ENCODE data around the gene TBR1. TPM values are rescaled to one million over a fixed set of nuclear protein-coding genes. Genes with fewer than 3 reads are reported as not detected.
A peak's percentile ranks its signal among the peaks of the same experiment; 100 is the strongest.

Gene TBR1
- total RNA-seq, 5 donors from 2014 or later (not counting 1 experiment from before 2014, with no cell fraction given) = not detected

DNA sequence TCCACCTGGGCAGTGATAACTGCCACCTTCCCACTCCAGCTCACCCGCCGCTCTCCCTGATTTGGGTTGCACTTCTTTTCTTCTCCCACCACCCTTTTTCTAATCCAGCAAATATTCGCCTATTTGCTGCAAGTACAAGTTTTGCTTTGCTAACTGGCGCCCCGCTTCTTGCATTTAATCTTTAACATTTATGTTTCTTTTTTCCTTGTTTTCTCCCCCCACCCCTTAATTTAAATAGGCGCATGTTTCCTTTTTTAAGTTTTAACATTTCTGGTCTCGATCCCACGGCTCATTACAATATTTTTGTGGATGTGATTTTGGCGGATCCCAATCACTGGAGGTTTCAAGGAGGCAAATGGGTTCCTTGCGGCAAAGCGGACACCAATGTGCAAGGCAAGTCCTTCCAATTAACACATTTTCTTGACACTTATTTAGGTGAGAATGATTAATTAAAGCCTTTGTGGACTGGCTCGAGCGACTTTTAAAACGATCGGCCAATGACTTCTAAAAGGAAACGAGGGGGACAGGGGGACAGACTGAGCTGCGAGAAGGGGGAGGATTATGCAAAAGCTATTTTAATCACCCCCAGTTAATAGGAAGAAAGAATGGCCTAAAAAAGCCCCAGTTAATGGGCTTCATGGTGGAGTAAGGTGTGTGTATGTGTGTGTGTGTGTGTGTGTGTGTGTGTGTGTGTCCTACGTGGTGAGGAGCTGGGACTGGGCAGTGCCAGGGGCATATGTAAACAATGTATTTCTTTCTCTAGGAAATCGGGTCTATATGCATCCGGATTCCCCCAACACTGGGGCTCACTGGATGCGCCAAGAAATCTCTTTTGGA is 1.6 kb downstream of the TBR1 start:
- peaks cover 31 to 66% of the 10 kb centered on the region in 2 experiments for H3K27me3 ChIP-seq (replicated peaks in 1 of 2; ENCODE audit: control insufficient read depth in 2 of 2, extremely low read depth in 1 of 2, insufficient read depth in 2 of 2, low read length in 1 of 2)
- H3K27ac ChIP-seq (ENCODE audit: low read length) = no peak overlapping the region
- Mint-ChIP-seq H3K4me3 (peak overlapping the region in 1 of 3 donors; percentile 85), H3K36me3 (no peaks in the 10 kb centered on the region), H3K4me1 (peaks cover 49 to 52% (median 51%) of the 10 kb centered on the region in 3 donors), H3K27ac (no peak overlapping the region), H3K27me3 (peaks cover 80 to 81% of the 10 kb centered on the region in 2 donors), H3K9me3 (no peaks in the 10 kb centered on the region)
- WGBS (ENCODE audit: insufficient coverage) = 28% methylated on average over 8 of the region's 21 CpGs
- H3K4me1 ChIP-seq (ENCODE audit: control insufficient read depth in 1 of 2, extremely low read depth in 1 of 2, insufficient read depth in 2 of 2, low read length in 2 of 2) = peaks cover 5 to 43% of the 10 kb centered on the region in 2 experiments
- no peak for DNase-seq
- CTCF ChIA-PET = interaction anchor here in 1 of 2 donors (0.7 kb wide), 2 partner anchors 1094 to 1946 kb away, joined by 3 to 5 read pairs; no protein-coding TSS in a partner anchor
- no peaks in the 10 kb centered on the region for H3K9me3 ChIP-seq
- no peaks in the 10 kb centered on the region for H3K36me3 ChIP-seq (ENCODE audit: control insufficient read depth in 2 of 2, extremely low read depth in 1 of 2, insufficient read depth in 1 of 2, low read length in 1 of 2)
- no peak overlapping the region for H3K4me3 ChIP-seq (ENCODE audit: control insufficient read depth in 1 of 2, extremely low read depth in 1 of 2, low read length in 1 of 2)
- POLR2A ChIA-PET = no interaction called here
- ATAC-seq (replicated peaks in 1 of 4) = no peak

DNA sequence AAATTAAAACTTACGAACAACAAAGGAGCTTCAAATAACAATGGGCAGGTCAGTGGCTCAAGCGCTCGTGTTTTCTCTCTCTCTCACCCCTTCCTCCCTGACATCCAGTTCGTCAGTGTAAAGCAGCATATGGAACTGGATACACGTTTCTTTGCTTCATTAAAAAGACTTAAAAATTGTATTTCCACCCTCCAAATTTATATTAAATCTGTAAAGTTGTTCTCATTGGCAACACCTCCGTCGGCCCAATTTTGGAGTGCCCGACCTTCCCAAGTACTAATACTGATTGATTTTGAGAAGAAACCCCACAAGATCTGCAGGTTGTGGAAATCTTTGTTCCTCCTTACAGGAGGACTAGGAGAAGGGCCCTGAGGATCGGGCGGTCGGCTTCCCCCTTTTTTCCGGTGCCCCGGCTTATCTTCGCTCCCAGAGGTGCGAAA is 2.2 kb downstream of the TBR1 start:
- Histone ChIP-seq H3K36me3 (ENCODE audit: control insufficient read depth in 2 of 2, extremely low read depth in 1 of 2, insufficient read depth in 1 of 2, low read length in 1 of 2) (no peaks in the 10 kb centered on the region), H3K27me3 (replicated peaks in 1 of 2; ENCODE audit: control insufficient read depth in 2 of 2, extremely low read depth in 1 of 2, insufficient read depth in 2 of 2, low read length in 1 of 2) (peaks cover 35 to 73% of the 10 kb centered on the region in 2 experiments), H3K27ac (ENCODE audit: low read length) (no peak overlapping the region), H3K9me3 (no peaks in the 10 kb centered on the region), H3K4me3 (ENCODE audit: control insufficient read depth in 1 of 2, extremely low read depth in 1 of 2, low read length in 1 of 2) (no peak overlapping the region), H3K4me1 (ENCODE audit: control insufficient read depth in 1 of 2, extremely low read depth in 1 of 2, insufficient read depth in 2 of 2, low read length in 2 of 2) (peaks cover 5 to 46% of the 10 kb centered on the region in 2 experiments)
- Mint-ChIP-seq H3K4me1 (peaks cover 52 to 57% (median 54%) of the 10 kb centered on the region in 3 donors), H3K4me3 (no peak overlapping the region), H3K9me3 (no peaks in the 10 kb centered on the region), H3K27me3 (peaks cover 86 to 87% of the 10 kb centered on the region in 2 donors), H3K27ac (no peak overlapping the region), H3K36me3 (no peaks in the 10 kb centered on the region)
- ChIA-PET CTCF (interaction anchor here in 1 of 2 donors (0.7 kb wide), 2 partner anchors 1095 to 1946 kb away, joined by 3 to 5 read pairs; no protein-coding TSS in a partner anchor), POLR2A (no interaction called here)
- 1% methylated on average over 7 of the region's 15 CpGs for WGBS (ENCODE audit: insufficient coverage)
- ATAC-seq (replicated peaks in 1 of 4) = no peak
- DNase-seq = no peak

DNA sequence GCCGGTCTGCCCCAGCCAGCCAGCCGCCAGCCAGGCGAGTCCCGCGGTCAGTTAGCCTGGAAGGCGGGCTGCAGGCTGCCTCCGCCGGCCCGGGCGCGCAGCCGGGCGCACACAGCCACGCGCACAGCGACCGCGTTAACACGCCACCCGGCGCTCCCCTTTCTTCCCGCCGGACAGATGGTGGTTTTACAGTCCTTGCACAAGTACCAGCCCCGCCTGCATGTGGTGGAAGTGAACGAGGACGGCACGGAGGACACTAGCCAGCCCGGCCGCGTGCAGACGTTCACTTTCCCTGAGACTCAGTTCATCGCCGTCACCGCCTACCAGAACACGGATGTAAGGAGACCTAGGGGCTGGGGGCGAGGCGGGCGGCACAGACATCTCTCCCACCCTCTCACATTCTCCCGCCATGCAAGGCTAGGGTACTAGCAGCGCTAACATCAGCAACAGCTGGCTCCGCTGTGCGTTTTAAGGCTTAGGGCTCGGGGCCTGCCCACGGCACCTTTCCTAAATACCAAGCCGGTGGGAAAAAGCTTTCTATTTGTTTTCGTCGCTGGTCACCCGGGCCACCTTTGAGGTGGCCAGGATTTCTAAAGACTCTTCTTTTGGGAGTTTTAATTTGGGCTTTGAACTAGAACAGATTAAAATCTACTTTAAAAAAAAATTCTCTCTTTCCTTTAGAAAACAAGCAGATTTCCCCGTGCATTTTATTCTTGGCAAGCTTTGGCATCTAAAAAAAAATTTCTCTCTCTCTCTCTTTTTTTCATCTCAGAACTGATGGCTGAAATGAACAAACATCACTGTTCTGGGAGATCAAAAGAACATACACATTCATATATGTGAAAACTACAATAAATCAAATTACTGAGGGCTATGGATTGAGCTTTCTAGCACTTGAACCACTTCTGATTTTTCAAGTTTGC is 2.9 kb downstream of the TBR1 start:
- 6% methylated on average over 35 of the region's 49 CpGs for WGBS (ENCODE audit: insufficient coverage)
- H3K27ac Mint-ChIP-seq = peak overlapping the region in 1 of 2 donors; percentile 58
- H3K9me3 ChIP-seq = no peaks in the 10 kb centered on the region
- peaks cover 81 to 83% of the 10 kb centered on the region in 2 donors for H3K27me3 Mint-ChIP-seq
- H3K4me1 ChIP-seq (ENCODE audit: control insufficient read depth in 1 of 2, extremely low read depth in 1 of 2, insufficient read depth in 2 of 2, low read length in 2 of 2) = peaks cover 7 to 50% of the 10 kb centered on the region in 2 experiments
- no peak overlapping the region for H3K4me3 ChIP-seq (ENCODE audit: control insufficient read depth in 1 of 2, extremely low read depth in 1 of 2, low read length in 1 of 2)
- no peaks in the 10 kb centered on the region for H3K9me3 Mint-ChIP-seq
- peak in 1 of 35 experiments; percentile 6 for DNase-seq
- POLR2A ChIA-PET = no interaction called here
- ATAC-seq (replicated peaks in 1 of 4) = no peak
- H3K27ac ChIP-seq (ENCODE audit: low read length) = no peak overlapping the region
- no peaks in the 10 kb centered on the region for H3K36me3 ChIP-seq (ENCODE audit: control insufficient read depth in 2 of 2, extremely low read depth in 1 of 2, insufficient read depth in 1 of 2, low read length in 1 of 2)
- H3K4me3 Mint-ChIP-seq = peak overlapping the region in 1 of 3 donors; percentile 35
- H3K36me3 Mint-ChIP-seq = no peaks in the 10 kb centered on the region
- CTCF ChIA-PET = interaction anchor here in 1 of 2 donors (0.7 kb wide), 2 partner anchors 1096 to 1947 kb away, joined by 3 to 5 read pairs; no protein-coding TSS in a partner anchor
- H3K4me1 Mint-ChIP-seq = peaks cover 51 to 55% (median 55%) of the 10 kb centered on the region in 3 donors
- peaks cover 35 to 73% of the 10 kb centered on the region in 2 experiments for H3K27me3 ChIP-seq (replicated peaks in 1 of 2; ENCODE audit: control insufficient read depth in 2 of 2, extremely low read depth in 1 of 2, insufficient read depth in 2 of 2, low read length in 1 of 2)

DNA sequence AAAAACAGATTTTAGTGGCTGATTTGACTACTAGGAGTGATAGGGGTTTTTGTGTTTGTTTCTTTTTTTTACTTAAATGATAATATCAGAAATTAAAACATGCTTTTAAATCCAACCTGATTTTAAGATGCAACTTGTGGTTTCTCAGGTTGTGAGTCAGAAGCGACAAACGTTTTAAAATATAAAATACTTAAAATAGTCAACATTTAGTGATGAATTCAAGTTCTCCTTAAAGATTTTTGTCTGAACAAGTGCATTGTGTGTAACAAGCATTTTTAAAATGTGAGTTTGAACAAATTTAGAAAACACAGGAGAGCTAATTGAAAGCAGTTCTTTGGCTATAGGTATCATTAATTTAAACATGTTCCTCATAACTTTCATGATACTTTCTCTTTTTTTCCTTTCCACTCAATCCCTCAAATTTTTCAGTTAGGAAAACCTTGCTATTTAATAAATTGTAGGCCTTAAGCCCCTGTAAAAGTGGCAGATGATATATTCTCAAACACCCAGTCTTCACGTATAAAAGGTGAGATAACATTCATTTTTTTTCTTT is 3.6 kb downstream of the TBR1 start:
- Histone ChIP-seq H3K36me3 (ENCODE audit: control insufficient read depth in 2 of 2, extremely low read depth in 1 of 2, insufficient read depth in 1 of 2, low read length in 1 of 2) (no peaks in the 10 kb centered on the region), H3K9me3 (no peaks in the 10 kb centered on the region), H3K27me3 (replicated peaks in 1 of 2; ENCODE audit: control insufficient read depth in 2 of 2, extremely low read depth in 1 of 2, insufficient read depth in 2 of 2, low read length in 1 of 2) (peaks cover 38 to 72% of the 10 kb centered on the region in 2 experiments), H3K27ac (ENCODE audit: low read length) (no peak overlapping the region), H3K4me3 (ENCODE audit: control insufficient read depth in 1 of 2, extremely low read depth in 1 of 2, low read length in 1 of 2) (no peak overlapping the region), H3K4me1 (ENCODE audit: control insufficient read depth in 1 of 2, extremely low read depth in 1 of 2, insufficient read depth in 2 of 2, low read length in 2 of 2) (peaks cover 12 to 48% of the 10 kb centered on the region in 2 experiments)
- Mint-ChIP-seq H3K27me3 (peaks cover 88 to 89% of the 10 kb centered on the region in 2 donors), H3K4me1 (peaks cover 54 to 62% (median 62%) of the 10 kb centered on the region in 3 donors), H3K27ac (no peak overlapping the region), H3K9me3 (no peaks in the 10 kb centered on the region), H3K36me3 (no peaks in the 10 kb centered on the region), H3K4me3 (no peak overlapping the region)
- DNase-seq (no peak), ATAC-seq (replicated peaks in 1 of 4) (no peak)
- ChIA-PET POLR2A (no interaction called here), CTCF (no interaction called here)
- WGBS (ENCODE audit: insufficient coverage) = no CpG with 5 or more reads among the region's 3 CpGs

DNA sequence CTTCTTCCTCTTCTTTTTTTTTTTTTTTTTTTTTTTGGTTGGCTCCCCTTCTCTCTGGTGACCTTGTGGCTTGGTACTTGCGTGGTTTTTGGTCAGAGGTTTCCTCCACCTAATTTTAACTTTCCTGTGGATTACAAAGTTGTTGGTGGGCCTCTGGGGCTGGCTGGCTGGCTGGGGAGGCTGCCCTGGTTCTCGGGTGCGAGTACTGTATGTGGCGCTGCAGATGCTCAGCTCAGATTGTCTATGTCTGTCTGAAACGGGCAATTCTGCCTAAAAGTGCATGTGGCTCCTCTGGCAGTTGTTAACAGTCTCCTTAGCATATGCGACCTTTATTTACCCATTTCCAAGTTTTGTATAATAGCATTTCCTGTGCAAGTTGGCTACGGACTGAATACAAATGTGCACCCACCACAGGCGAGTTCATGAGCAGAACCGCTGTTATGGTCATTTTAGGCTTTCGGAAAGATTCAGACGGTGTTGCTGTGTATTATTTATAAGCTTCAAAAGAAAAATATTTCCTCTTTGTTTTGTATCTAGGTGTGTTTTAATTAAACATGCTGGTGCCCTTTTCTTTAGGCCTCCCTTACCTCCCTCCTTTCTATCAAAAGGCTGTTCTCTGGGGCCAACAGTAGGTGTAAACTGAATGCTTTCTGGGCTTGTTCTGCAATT is 4.4 kb downstream of the TBR1 start:
- H3K4me3 ChIP-seq (ENCODE audit: control insufficient read depth in 1 of 2, extremely low read depth in 1 of 2, low read length in 1 of 2) = no peak overlapping the region
- Mint-ChIP-seq H3K27ac (no peak overlapping the region), H3K36me3 (no peaks in the 10 kb centered on the region), H3K9me3 (no peaks in the 10 kb centered on the region), H3K27me3 (peaks cover 86 to 89% of the 10 kb centered on the region in 2 donors), H3K4me3 (no peak overlapping the region), H3K4me1 (peaks cover 51 to 58% (median 58%) of the 10 kb centered on the region in 3 donors)
- H3K36me3 ChIP-seq (ENCODE audit: control insufficient read depth in 2 of 2, extremely low read depth in 1 of 2, insufficient read depth in 1 of 2, low read length in 1 of 2) = no peaks in the 10 kb centered on the region
- ATAC-seq (replicated peaks in 1 of 4) = no peak
- peaks cover 42 to 64% of the 10 kb centered on the region in 2 experiments for H3K27me3 ChIP-seq (replicated peaks in 1 of 2; ENCODE audit: control insufficient read depth in 2 of 2, extremely low read depth in 1 of 2, insufficient read depth in 2 of 2, low read length in 1 of 2)
- DNase-seq = no peak
- ChIA-PET CTCF (no interaction called here), POLR2A (no interaction called here)
- WGBS (ENCODE audit: insufficient coverage) = 28% methylated on average over 5 of the region's 11 CpGs
- H3K27ac ChIP-seq (ENCODE audit: low read length) = no peak overlapping the region
- no peaks in the 10 kb centered on the region for H3K9me3 ChIP-seq
- peaks cover 11 to 41% of the 10 kb centered on the region in 2 experiments for H3K4me1 ChIP-seq (ENCODE audit: control insufficient read depth in 1 of 2, extremely low read depth in 1 of 2, insufficient read depth in 2 of 2, low read length in 2 of 2)

All from T-cell (primary cell).